ENCODE measurements around the gene GFY. TPM values are rescaled to one million over a fixed set of nuclear protein-coding genes. Genes with fewer than 3 reads are reported as not detected.

The GFY gene
- total and polyA plus RNA-seq, 4 donors = not detected

DNA sequence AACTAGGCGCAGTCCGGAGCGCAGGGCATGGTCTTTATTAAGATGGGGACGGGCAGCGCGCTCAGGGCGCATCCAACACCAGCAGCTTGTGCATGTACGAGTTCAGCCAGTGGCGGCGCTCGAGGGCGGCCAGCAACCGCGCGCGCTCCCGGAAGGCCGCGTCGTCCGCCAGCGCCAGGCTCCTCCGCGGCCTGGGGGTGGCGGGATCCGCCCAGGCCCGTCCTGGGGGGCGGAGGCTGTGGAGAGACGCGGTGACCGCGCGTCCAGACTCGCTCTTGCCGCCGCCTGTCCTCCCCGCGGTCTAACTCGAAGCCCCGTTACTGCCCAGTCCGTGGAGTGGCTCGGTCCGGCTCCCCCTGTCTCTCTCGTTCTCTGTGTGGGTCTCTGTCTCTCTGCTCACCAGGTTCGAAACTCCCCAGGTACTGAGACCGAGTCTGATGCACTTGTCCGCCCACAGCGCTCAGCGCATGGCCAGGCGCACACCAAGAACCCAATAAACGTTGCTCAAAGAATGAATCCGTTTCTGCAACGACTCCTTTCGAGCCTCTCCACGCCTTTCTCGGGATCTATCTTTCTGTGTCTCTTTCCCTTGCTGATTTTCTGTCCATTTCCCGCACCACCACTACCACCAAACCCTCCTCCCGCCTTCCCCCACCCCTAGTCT is 2.6 kb upstream of the GFY start:
- WGBS, 2 donors = 2 to 3% methylated on average over 58 of the region's 58 CpGs
- DNase-seq (peak in 1 of 2 donors; percentile 84), ATAC-seq (ENCODE audit: low FRiP score) (peak; percentile 54)
- Histone ChIP-seq H3K27me3 (ENCODE audit: control insufficient read depth in 1 of 2, insufficient read depth in 2 of 2, low read length in 1 of 2) (peaks cover 0 to 5% of the 10 kb centered on the region in 2 donors), H3K9me3 (ENCODE audit: control insufficient read depth, low read length) (no peaks in the 10 kb centered on the region), H3K4me3 (ENCODE audit: low read length in 2 of 2) (no peak overlapping the region), H3K27ac (ENCODE audit: low read depth in 1 of 2, low read length in 2 of 2) (no peak overlapping the region), H3K36me3 (ENCODE audit: control insufficient read depth in 1 of 2, insufficient read depth in 2 of 2, low read length in 1 of 2) (no peaks in the 10 kb centered on the region), H3K4me1 (ENCODE audit: control insufficient read depth in 1 of 2, insufficient read depth in 2 of 2, low read length in 2 of 2) (no peaks in the 10 kb centered on the region)
- intact Hi-C loops (cut with DNase I) = no loop called here

DNA sequence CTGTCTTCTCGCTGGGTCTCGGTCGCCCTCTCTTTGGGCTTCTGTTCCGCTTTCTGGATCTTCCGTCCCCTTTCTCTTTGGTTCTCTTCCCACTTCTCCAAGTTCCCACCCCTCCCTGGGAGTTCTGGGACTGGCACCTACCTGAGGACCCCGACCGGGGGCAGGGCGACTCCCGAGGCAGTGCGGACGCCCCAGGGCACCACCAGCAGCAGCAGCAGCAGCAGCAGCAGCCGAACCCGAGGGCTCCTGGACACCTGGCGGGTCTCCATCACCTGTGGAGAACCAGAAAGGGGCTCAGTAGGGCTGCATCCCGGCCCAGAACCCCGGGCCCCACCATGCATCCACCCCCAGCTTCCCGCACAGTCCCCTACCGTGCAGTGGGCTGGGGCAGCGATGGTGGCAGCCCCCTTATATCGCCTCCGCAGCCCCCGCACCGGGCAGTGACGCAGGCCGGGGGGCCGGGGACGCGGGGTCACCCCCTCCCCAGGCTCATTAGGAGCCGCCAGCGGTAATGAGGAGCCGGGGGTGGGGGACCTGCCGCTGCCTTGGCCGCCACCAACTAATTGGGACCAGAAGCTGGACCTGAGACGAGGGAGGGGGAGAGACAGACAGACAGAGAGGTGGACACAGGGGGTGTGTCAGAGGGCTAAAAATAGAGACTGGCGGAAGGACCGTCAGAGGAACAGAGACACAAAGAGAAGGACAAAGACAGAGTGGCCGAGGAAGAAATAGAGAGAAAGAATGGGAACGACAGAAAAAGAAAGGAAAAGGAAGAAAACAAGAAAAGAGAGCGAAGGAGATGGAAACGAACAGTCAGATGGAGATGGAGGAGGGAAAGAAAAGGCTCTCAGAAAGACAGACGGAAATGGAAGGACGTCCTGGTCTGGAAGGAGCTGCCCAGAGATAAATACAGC is 1.9 kb upstream of the GFY start, which contains the start of gene PTH2:
PTH2 (minus strand) TSS at position 371 of the 914 bp plus-strand sequence; CDS start at position 269, 102 bp downstream.
- Histone ChIP-seq H3K27ac (ENCODE audit: low read depth in 1 of 2, low read length in 2 of 2) (no peak within 1 kb of the TSS), H3K4me1 (ENCODE audit: control insufficient read depth in 1 of 2, insufficient read depth in 2 of 2, low read length in 2 of 2) (no peaks in the 10 kb centered on the region), H3K27me3 (ENCODE audit: control insufficient read depth in 1 of 2, insufficient read depth in 2 of 2, low read length in 1 of 2) (peaks cover 0 to 5% of the 10 kb centered on the region in 2 donors), H3K9me3 (ENCODE audit: control insufficient read depth, low read length) (no peaks in the 10 kb centered on the region), H3K36me3 (ENCODE audit: control insufficient read depth in 1 of 2, insufficient read depth in 2 of 2, low read length in 1 of 2) (no peaks in the 10 kb centered on the region), H3K4me3 (ENCODE audit: low read length in 2 of 2) (no peak within 1 kb of the TSS)
- 6 to 8% methylated on average over 42 of the region's 42 CpGs for WGBS, 2 donors
- no peak for DNase-seq
- intact Hi-C loops (cut with DNase I) = no loop called here
- ATAC-seq (ENCODE audit: low FRiP score) = no peak

DNA sequence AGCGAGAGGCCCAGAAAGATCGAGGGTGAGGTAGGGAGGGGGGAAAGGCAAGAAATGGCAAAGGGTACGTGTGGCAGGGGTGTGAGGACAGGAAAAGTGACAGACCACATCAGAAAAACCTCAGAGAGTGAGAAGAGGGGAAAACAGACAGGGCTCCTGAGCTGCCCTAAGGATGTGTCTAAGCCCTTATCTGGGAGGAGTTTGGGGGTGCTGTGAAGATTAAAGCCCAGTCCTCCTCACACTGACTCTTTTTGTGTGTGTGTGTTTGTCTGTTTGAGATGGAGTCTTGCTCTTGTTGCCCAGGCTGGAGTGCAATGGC is 1.2 kb upstream of the GFY start:
- Histone ChIP-seq H3K27ac (ENCODE audit: low read depth in 1 of 2, low read length in 2 of 2) (no peak overlapping the region), H3K4me1 (ENCODE audit: control insufficient read depth in 1 of 2, insufficient read depth in 2 of 2, low read length in 2 of 2) (no peaks in the 10 kb centered on the region), H3K4me3 (ENCODE audit: low read length in 2 of 2) (no peak overlapping the region), H3K36me3 (ENCODE audit: control insufficient read depth in 1 of 2, insufficient read depth in 2 of 2, low read length in 1 of 2) (no peaks in the 10 kb centered on the region), H3K9me3 (ENCODE audit: control insufficient read depth, low read length) (no peaks in the 10 kb centered on the region), H3K27me3 (ENCODE audit: control insufficient read depth in 1 of 2, insufficient read depth in 2 of 2, low read length in 1 of 2) (peaks cover 0 to 5% of the 10 kb centered on the region in 2 donors)
- ATAC-seq (ENCODE audit: low FRiP score) (no peak), DNase-seq (no peak)
- 7 to 13% methylated on average over 3 of the region's 3 CpGs for WGBS, 2 donors
- intact Hi-C loops (cut with DNase I) = no loop called here

DNA sequence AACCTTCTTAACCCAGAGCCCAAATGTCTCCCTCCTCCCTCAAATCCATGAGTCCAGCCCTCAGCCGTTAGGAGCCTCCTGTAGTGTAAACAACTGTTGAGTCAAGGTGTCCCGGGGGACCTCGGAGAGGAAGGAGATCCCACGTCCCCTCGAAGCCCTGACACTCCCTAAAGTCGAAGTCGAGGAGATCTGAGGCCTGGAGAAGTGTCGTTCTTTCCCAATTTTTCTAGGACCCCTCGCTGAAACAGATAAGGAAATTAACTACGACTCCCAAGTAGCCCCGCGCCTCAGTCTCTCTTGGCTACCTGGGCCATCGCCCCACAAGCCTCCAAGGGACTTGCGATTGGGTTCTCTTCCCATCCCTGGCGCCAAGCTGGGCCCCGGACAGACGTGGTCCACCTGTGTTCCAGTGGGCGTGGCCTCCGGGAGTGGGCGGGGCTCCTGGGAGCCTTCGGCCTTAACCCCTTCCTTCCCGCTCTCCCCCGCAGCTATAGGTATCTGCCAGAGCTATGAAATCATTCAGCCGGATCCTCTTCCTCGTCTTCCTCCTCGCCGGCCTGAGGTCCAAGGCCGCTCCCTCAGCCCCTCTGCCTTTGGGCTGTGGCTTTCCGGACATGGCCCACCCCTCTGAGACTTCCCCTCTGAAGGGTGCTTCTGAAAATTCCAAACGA is 869 bp downstream of the GFY start:
- no peak overlapping the region for H3K4me3 ChIP-seq (ENCODE audit: low read length in 2 of 2)
- intact Hi-C loops (cut with DNase I) = no loop called here
- DNase-seq = no peak
- no peaks in the 10 kb centered on the region for H3K9me3 ChIP-seq (ENCODE audit: control insufficient read depth, low read length)
- H3K27ac ChIP-seq (ENCODE audit: low read depth in 1 of 2, low read length in 2 of 2) = no peak overlapping the region
- H3K4me1 ChIP-seq (ENCODE audit: control insufficient read depth in 1 of 2, insufficient read depth in 2 of 2, low read length in 2 of 2) = no peaks in the 10 kb centered on the region
- peaks cover 0 to 5% of the 10 kb centered on the region in 2 donors for H3K27me3 ChIP-seq (ENCODE audit: control insufficient read depth in 1 of 2, insufficient read depth in 2 of 2, low read length in 1 of 2)
- ATAC-seq (ENCODE audit: low FRiP score) = no peak
- H3K36me3 ChIP-seq (ENCODE audit: control insufficient read depth in 1 of 2, insufficient read depth in 2 of 2, low read length in 1 of 2) = no peaks in the 10 kb centered on the region
- WGBS, 2 donors = 2 to 3% methylated on average over 27 to 30 of the region's 30 CpGs

DNA sequence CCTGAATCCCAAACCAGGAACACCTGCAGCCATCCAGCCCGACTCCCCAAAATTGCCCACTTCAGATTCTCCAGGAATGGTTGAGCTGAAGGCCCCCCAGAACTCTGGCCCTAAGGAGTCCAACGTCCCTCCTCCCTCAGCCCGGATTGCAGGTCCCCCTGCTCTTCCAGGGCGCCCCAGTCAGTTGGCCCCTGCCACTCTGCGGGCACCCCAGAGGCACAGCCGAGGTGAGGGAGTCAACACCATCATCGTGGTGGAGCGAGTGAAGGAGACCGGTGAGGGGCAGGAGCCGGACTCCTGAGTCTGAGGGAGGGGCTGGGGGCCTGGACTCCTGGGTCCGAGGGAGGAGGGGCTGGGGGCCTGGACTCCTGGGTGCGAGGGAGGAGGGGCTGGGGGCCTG is 2.2 kb downstream of the GFY start:
- WGBS, 2 donors = 53 to 57% methylated on average over 12 of the region's 12 CpGs
- Histone ChIP-seq H3K27ac (ENCODE audit: low read depth in 1 of 2, low read length in 2 of 2) (no peak overlapping the region), H3K4me1 (ENCODE audit: control insufficient read depth in 1 of 2, insufficient read depth in 2 of 2, low read length in 2 of 2) (no peaks in the 10 kb centered on the region), H3K4me3 (ENCODE audit: low read length in 2 of 2) (no peak overlapping the region), H3K27me3 (ENCODE audit: control insufficient read depth in 1 of 2, insufficient read depth in 2 of 2, low read length in 1 of 2) (peaks cover 0 to 5% of the 10 kb centered on the region in 2 donors), H3K9me3 (ENCODE audit: control insufficient read depth, low read length) (no peaks in the 10 kb centered on the region), H3K36me3 (ENCODE audit: control insufficient read depth in 1 of 2, insufficient read depth in 2 of 2, low read length in 1 of 2) (no peaks in the 10 kb centered on the region)
- intact Hi-C loops (cut with DNase I) = no loop called here
- DNase-seq = no peak
- ATAC-seq (ENCODE audit: low FRiP score) = no peak

DNA sequence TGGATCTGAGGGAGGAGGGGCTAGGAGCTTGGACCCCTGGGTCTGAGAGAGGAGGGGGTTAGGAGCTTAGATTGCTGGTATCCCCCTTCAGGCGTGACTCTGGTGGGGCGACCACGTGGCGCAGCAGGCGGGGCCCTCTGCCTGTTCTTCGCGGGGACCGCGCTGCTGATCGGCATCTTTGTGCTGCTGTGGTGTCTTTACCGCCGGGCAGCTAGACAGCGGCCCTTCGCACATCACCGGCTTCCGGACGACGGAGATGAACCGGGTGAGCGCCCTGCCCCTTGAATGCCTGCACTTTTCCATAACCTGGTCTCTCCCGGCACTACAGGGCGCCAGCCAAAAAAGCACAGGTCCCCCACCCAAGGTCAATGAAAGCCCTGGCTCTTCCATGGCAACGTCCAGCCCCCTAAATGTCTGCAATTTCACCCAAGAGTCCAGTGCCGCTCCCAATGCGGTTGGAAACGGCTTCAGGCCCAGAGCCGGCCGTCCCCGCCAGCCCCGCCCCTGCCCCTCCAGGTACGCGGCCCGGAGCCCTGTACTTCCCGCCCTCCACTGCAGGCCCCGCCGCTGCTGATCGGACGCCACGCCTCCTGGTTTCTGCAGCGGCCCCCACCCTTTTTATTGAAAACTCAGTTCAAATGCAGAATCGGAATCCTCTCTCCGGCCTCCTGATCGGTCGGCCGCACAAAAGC is 2.8 kb downstream of the GFY start:
- no peak overlapping the region for H3K4me3 ChIP-seq (ENCODE audit: low read length in 2 of 2)
- no peaks in the 10 kb centered on the region for H3K9me3 ChIP-seq (ENCODE audit: control insufficient read depth, low read length)
- intact Hi-C loops (cut with DNase I) = no loop called here
- 1 to 2% methylated on average over 45 of the region's 45 CpGs for WGBS, 2 donors
- H3K4me1 ChIP-seq (ENCODE audit: control insufficient read depth in 1 of 2, insufficient read depth in 2 of 2, low read length in 2 of 2) = no peaks in the 10 kb centered on the region
- H3K36me3 ChIP-seq (ENCODE audit: control insufficient read depth in 1 of 2, insufficient read depth in 2 of 2, low read length in 1 of 2) = no peaks in the 10 kb centered on the region
- DNase-seq (no peak), ATAC-seq (ENCODE audit: low FRiP score) (no peak)
- H3K27ac ChIP-seq (ENCODE audit: low read depth in 1 of 2, low read length in 2 of 2) = no peak overlapping the region
- peaks cover 0 to 5% of the 10 kb centered on the region in 2 donors for H3K27me3 ChIP-seq (ENCODE audit: control insufficient read depth in 1 of 2, insufficient read depth in 2 of 2, low read length in 1 of 2)

DNA sequence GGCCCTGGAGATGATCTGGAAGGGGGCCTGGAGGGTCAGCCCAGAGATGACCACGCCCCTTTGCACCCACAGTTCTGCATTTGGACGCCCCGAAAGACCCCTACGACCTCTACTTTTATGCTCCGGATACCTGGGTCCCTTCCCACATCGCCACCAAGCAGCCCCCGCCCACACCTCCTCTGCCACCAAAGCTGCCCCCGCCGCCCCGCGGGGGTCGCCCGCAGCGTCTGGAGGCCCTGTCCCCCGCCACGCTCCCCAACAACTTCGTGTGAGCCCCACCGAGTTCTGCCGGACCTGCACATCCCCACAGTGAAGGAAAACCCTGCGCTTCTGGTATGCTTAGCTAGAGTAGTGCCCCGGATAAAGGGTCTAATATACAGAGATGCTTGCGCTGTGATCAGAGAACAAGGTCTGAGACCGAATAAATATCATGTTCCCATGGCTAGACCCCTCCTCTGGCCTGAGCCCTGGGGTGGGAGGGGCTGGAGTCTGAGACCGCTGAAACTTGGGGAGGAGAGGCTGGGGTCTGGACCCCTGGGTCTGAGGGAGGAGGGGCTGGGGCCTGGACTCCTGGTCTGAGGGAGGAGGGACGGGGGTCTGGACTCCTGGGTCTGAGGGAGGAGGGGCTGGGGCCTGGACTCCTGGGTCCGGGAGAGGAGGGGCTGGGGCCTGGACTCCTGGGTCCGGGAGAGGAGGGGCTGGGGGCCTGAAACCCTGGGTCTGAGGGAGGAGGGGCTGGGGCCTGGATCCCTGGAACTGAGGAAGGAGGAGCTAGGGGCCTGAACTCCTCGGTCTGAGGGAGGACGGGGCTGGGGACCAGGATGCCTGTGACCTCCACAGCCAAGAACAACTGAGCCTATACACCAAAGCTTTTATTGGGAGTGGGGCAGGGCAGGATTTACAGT is 3.6 kb downstream of the GFY start:
- 9 to 10% methylated on average over 25 to 29 of the region's 29 CpGs for WGBS, 2 donors
- ATAC-seq (ENCODE audit: low FRiP score) (no peak), DNase-seq (no peak)
- Histone ChIP-seq H3K36me3 (ENCODE audit: control insufficient read depth in 1 of 2, insufficient read depth in 2 of 2, low read length in 1 of 2) (no peaks in the 10 kb centered on the region), H3K4me3 (ENCODE audit: low read length in 2 of 2) (no peak overlapping the region), H3K4me1 (ENCODE audit: control insufficient read depth in 1 of 2, insufficient read depth in 2 of 2, low read length in 2 of 2) (no peaks in the 10 kb centered on the region), H3K27me3 (ENCODE audit: control insufficient read depth in 1 of 2, insufficient read depth in 2 of 2, low read length in 1 of 2) (peaks cover 0 to 5% of the 10 kb centered on the region in 2 donors), H3K27ac (ENCODE audit: low read depth in 1 of 2, low read length in 2 of 2) (no peak overlapping the region), H3K9me3 (ENCODE audit: control insufficient read depth, low read length) (no peaks in the 10 kb centered on the region)
- intact Hi-C loops (cut with DNase I) = no loop called here
